Kidney (tissue), 14 donors: ENCODE measurements around the gene FCAMR. TPM values are rescaled to one million over a fixed set of nuclear protein-coding genes. Genes with fewer than 3 reads are reported as not detected.

Experiments
- DNase-seq, 5 donors: peaks; one replicate each; pipeline ENCODE4 v3.0.0-alpha.2; 2013 to 2020
- FAIRE-seq: peaks from 2 replicates; lab custom pipeline; 2012; peaks lifted over from hg19 to GRCh38; lab: Jason Lieb, UNC
- H3K27ac ChIP-seq, 2 donors: one replicate each; pipeline ENCODE4 v1.7.0; 2013; ENCODE audit warnings: low read depth in 2 of 2, low read length in 2 of 2, inconsistent platforms in 1 of 2
- H3K27me3 ChIP-seq: one replicate; pipeline ENCODE4 v1.7.1; 2013; ENCODE audit warnings: low read length, inconsistent platforms; ENCODE audit not compliant: control insufficient read depth, insufficient read depth
- H3K36me3 ChIP-seq, 3 donors: one replicate each; pipeline versions ENCODE4 v1.7.0 to v1.7.1; 2013; ENCODE audit warnings: low read length in 3 of 3, control low read depth in 1 of 3, inconsistent platforms in 1 of 3; ENCODE audit not compliant: insufficient read depth in 3 of 3, control insufficient read depth in 2 of 3
- H3K4me1 ChIP-seq, 3 donors: one replicate each; pipeline versions ENCODE4 v1.7.0 to v1.7.1; 2013; ENCODE audit warnings: low read length in 3 of 3, inconsistent platforms in 1 of 3, low read depth in 1 of 3; ENCODE audit not compliant: control insufficient read depth in 2 of 3, insufficient read depth in 2 of 3
- H3K4me3 ChIP-seq, 3 donors: one replicate each; pipeline versions ENCODE4 v1.7.0 to v1.8.1; 2013; ENCODE audit warnings: low read length in 3 of 3, control low read depth in 1 of 3, inconsistent platforms in 1 of 3
- H3K9ac ChIP-seq, 3 donors: one replicate each; pipeline versions ENCODE4 v1.7.0 to v1.7.1; 2013; ENCODE audit warnings: low read length in 3 of 3, control low read depth in 1 of 3, inconsistent platforms in 1 of 3
- H3K9me3 ChIP-seq, 3 donors: one replicate each; pipeline versions ENCODE4 v1.7.0 to v1.7.1; 2013; ENCODE audit warnings: low read length in 3 of 3, control low read depth in 1 of 3, inconsistent platforms in 1 of 3; ENCODE audit not compliant: control insufficient read depth in 2 of 3, insufficient read depth in 1 of 3
- intact Hi-C: fragments of 100-400 bp; cut with DNase I; formaldehyde crosslinking; loops from one replicate; pipeline ENCODE4 v1.11.1; 2022
- polyA plus RNA-seq: library from polyadenylated mRNA; stranded (reverse); fragments of 350-450 nt; fragmentation: Illumina TruSeq; extraction: RNeasy Lipid Tissue Mini Kit (QIAGEN cat#74804); gene quantifications from one replicate; pipeline ENCODE4 v1.2.3, GENCODE V29; 2014; ENCODE audit warnings: low read depth, low replicate concordance; ENCODE audit not compliant: insufficient read depth
- total RNA-seq: library from RNA; stranded (reverse); fragmentation: NEBNext Ultra II Directional; extraction: Animal tissue kit (Norgen Biotek cat#: 25700); gene quantifications from one replicate; pipeline ENCODE4 v1.2.1, GENCODE V29; 2021
- TF ChIP-seq, protein P1 (sequence below): IDR thresholded peaks from 3 replicates; pipeline ENCODE4 v1.5.1; 2012; ENCODE audit warnings: mild to moderate bottlenecking, moderate library complexity, borderline replicate concordance; ENCODE audit not compliant: insufficient read depth; ENCODE audit errors: extremely low read depth
- donor health status: control.
- donor health status: control.
- donor health status: control.
- donor health status: control.
- donor health status: control.
- donor health status: DM: yes; HTN: yes; CAD: no.
- donor health status: Normal renal cell carcinoma (clear cell type).

The FCAMR gene
- total and polyA plus RNA-seq, 2 donors from 2014 or later, result 1.8 to 34.6 TPM

DNA sequence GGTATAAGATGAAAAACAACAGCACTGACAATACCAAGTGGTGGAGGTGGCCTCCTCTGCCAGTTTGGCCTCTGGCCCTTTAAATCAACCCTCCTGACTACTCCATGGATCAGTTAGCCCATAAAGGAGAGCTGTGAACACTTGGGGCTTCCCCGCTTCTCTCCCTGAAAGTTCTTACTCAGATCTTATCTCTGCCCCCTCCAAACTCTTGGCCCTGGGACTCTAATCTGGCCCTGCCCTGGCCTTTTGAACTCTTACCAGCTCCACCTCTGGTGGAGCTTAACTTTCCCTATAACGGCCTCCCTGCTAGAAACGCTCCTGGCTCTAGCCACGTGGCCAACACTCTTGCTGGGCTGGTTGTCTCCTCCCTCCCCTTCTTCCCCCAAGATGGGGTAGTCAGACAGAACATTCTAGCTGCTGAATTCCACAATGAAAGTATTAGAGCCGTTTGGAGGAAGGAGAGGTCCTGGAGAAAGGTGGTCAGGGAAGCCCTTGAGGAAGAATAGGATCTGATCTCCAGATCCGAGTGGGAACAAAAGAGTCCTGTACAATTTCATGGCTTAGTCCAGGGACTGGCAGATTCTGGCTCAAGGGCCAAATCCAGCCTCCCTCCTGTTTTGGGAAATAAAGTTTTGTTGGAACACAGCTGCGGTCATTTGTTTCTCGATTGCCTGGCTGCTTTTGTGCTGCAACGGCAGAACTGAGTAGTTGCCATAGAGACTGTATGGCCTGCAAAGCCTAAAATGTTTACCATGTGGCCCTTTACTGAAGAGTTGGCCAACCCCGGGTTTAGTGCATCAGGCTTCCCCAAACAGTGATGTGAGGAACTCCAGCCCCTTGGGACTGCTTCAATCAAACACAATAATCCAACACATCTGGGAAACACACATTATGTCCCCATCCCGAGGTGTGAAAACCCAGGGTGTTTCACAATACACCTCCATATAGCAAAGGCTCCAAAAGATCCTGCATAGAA, 14.5 kb downstream of the FCAMR start:
- FAIRE-seq (no peak), DNase-seq (peak in 3 of 5 donors; percentile 37 to 59 (median 59))
- Histone ChIP-seq H3K4me1 (peaks cover 7 to 43% (median 42%) of the 10 kb centered on the region in 3 donors), H3K27ac (peak overlapping the region; percentile 74 to 79), H3K9me3 (no peaks in the 10 kb centered on the region), H3K36me3 (no peaks in the 10 kb centered on the region), H3K27me3 (no peaks in the 10 kb centered on the region), H3K4me3 (no peak overlapping the region), H3K9ac (peak overlapping the region in 1 of 3 donors; percentile 52)
- TF ChIP-seq, protein P1, sequence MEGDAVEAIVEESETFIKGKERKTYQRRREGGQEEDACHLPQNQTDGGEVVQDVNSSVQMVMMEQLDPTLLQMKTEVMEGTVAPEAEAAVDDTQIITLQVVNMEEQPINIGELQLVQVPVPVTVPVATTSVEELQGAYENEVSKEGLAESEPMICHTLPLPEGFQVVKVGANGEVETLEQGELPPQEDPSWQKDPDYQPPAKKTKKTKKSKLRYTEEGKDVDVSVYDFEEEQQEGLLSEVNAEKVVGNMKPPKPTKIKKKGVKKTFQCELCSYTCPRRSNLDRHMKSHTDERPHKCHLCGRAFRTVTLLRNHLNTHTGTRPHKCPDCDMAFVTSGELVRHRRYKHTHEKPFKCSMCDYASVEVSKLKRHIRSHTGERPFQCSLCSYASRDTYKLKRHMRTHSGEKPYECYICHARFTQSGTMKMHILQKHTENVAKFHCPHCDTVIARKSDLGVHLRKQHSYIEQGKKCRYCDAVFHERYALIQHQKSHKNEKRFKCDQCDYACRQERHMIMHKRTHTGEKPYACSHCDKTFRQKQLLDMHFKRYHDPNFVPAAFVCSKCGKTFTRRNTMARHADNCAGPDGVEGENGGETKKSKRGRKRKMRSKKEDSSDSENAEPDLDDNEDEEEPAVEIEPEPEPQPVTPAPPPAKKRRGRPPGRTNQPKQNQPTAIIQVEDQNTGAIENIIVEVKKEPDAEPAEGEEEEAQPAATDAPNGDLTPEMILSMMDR, result no peak
- intact Hi-C loops, result no loop called here

DNA sequence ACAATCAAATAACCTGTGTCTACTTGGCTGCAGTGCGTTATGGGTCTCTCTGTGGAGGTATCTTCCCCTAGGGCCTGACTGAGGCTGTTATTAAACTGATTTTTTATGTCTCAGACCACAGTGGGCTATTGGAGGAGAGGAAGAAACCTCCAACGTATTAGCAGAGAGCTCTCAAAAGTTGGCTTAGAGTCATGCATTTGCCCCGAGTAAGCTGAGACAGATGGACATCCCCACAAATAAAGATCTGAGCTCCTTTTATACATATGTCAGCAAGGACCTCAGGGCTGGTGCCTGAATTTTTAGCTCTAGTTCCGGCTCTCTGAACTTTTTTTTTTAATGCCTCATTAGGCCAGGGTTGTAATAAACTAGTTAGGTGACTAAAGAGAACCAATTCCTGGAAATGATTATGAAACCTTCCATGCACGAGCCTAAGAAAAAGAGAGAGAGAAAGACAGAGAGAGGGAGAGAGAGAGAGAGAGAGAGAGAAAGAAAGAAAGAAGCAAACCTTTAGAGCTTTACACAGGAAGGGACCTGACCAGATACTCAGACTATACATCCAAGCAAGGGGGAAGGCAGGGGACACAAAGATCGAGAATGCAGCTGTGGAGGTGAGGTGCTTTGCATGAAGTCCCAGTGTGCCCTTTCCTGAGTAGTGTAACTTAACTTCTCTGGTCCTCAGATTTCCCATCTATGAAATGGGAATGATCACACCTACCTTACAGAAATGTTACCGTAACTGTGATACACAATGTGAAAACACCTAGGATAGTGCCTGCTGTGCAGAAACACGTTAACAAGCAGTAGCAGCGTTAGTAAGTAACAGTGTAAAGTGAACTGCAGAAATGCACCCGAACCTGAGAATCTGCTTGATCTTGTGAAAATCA, 15.6 kb downstream of the FCAMR start:
- Histone ChIP-seq H3K9me3 (peaks cover 0 to 4% (median 0%) of the 10 kb centered on the region in 3 donors), H3K36me3 (no peaks in the 10 kb centered on the region), H3K27me3 (no peaks in the 10 kb centered on the region), H3K9ac (peak overlapping the region in 1 of 3 donors; percentile 52), H3K4me3 (no peak overlapping the region), H3K27ac (peak overlapping the region; percentile 74 to 84), H3K4me1 (peaks cover 7 to 53% (median 42%) of the 10 kb centered on the region in 3 donors)
- FAIRE-seq, result no peak
- DNase-seq, result peak in 2 of 5 donors; percentile 63
- intact Hi-C loops, result no loop called here
- TF ChIP-seq, protein P1, result no peak

DNA sequence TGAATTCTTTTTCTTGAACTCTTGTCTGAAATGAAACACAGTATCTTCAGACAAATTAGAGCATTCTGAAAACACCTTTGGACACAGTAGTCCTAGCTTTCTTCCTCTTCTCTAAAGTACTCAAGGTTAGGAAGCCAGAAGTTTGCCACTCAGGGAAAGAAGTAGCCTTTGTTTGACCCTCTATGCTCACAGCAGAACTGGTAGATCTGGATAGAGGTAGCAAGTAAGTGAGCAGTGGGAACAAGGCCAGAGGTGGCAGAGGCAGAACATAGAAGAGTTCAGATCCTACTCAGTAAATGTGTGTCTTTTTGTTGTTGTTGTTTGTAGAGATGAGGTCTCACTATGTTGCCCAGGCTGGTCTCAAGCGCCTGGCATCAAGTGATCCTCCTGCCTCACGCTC, 16.6 kb downstream of the FCAMR start:
- H3K36me3 ChIP-seq, result no peaks in the 10 kb centered on the region
- FAIRE-seq (no peak), DNase-seq (no peak)
- intact Hi-C loops, result no loop called here
- peaks cover 0 to 5% (median 0%) of the 10 kb centered on the region in 3 donors for H3K9me3 ChIP-seq
- H3K9ac ChIP-seq, result peak overlapping the region in 1 of 3 donors; percentile 52
- H3K4me3 ChIP-seq, result no peak overlapping the region
- TF ChIP-seq, protein P1, result no peak
- H3K27me3 ChIP-seq, result no peaks in the 10 kb centered on the region
- H3K4me1 ChIP-seq, result peaks cover 7 to 53% (median 42%) of the 10 kb centered on the region in 3 donors
- H3K27ac ChIP-seq, result peak overlapping the region; percentile 74 to 84
